ENCODE measurements around the gene SOCS1.
"Not testable (repeated sequence)": the region's sequence is repeated elsewhere in the genome, so short reads cannot be mapped to it uniquely, and the experiment has no call there.

SOCS1 gene

GRCh38 chr16:11232852-11233726 lies 22.9 kb downstream of the SOCS1 start:
- H3K27ac ChIP-seq: peak overlapping the region in 18 of 21 experiments; percentile 5 to 91 (median 68)

DNA sequence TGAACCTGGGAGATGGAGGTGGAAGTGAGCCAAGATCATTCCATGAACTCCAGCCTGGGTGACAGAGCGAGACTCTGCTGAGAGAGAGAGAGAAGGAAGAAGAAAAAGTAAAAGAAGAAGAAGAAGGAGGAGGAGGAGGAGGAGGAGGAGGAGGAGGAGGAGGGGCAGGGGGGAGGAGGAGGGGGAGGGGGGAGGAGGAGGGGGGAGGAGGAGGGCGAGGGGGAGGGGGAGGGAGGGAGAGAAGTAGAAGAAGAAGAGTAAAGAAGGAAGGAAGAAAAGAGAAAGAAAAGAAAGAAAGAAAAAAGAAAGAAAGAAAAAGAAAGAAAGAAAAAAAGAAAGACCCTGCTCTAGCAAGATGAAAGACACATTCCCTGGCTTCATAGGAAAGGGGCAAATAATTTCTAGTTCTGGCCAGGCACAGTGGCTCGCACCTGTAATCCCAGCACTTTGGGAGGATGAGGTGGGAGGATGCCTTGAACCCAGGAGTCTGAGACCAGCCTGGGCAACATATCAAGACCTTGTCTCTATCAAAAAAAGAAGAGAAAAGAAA lies 23.6 kb downstream of the SOCS1 start:
- Histone ChIP-seq H3K4me3 (no peak overlapping the region), H3K27ac (peak overlapping the region in 15 of 21 experiments; percentile 45 to 91 (median 71))

More at GRCh38 chr16:11232852-11233726, 22.9 kb downstream of the SOCS1 start:
- H3K4me3 ChIP-seq: no peak overlapping the region

- Histone ChIP-seq H3K4me3 (no peak overlapping the region), H3K27ac (peak overlapping the region in 3 of 21 experiments; percentile 0 to 48 (median 45))
These were observed 24.5 kb downstream of the SOCS1 start for GRCh38 chr16:11231367-11231970.

DNA sequence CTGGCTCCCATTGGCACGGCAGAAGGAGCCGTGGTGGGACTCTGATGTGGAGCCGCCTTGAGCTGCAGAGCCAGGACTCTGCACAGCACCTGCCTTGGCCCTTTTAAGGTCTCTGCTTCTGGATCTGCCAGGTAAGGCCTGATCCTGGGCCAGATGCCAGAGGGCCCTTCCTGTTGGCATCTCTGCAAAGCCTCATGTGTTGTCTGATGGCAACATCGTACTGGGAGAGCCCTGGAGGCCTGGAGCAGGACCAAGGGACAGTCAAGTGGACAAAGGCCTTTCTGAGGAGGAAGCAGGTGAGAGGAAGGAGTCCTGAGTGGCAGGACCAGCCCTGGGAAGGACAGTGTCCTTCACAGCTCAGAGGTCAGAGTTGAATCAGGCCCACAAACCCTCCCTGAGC lies 26.1 kb downstream of the SOCS1 start:
- Histone ChIP-seq H3K27ac (peak overlapping the region in 1 of 21 experiments; percentile 1), H3K4me3 (no peak overlapping the region)

DNA sequence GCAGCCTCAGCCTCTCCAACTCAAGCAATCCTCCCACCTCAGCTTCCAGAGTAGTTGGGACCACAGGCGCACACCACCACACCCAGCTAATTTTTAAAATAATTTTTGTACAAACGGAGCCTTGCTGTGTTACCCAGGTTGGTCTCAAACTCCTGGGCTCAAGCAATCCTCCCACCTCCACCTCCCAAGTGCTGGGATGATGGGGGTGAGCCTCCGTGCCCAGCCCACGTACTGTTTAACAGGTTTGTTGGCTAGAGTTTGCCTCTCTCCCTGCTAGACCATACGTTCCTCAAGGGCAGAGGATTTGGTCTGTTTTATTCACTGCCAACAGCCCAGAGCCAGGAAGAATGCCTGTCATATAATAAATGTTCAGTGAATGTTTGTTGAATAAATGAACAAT lies 26.6 kb downstream of the SOCS1 start:
- H3K4me3 ChIP-seq: no peak overlapping the region
- H3K27ac ChIP-seq: no peak overlapping the region

GRCh38 chr16:11225677-11226549 lies 30.1 kb downstream of the SOCS1 start:
- Histone ChIP-seq H3K4me3 (peak overlapping the region in 1 of 7 experiments; percentile 3), H3K27ac (peak overlapping the region in 11 of 21 experiments; percentile 34 to 85 (median 70))

DNA sequence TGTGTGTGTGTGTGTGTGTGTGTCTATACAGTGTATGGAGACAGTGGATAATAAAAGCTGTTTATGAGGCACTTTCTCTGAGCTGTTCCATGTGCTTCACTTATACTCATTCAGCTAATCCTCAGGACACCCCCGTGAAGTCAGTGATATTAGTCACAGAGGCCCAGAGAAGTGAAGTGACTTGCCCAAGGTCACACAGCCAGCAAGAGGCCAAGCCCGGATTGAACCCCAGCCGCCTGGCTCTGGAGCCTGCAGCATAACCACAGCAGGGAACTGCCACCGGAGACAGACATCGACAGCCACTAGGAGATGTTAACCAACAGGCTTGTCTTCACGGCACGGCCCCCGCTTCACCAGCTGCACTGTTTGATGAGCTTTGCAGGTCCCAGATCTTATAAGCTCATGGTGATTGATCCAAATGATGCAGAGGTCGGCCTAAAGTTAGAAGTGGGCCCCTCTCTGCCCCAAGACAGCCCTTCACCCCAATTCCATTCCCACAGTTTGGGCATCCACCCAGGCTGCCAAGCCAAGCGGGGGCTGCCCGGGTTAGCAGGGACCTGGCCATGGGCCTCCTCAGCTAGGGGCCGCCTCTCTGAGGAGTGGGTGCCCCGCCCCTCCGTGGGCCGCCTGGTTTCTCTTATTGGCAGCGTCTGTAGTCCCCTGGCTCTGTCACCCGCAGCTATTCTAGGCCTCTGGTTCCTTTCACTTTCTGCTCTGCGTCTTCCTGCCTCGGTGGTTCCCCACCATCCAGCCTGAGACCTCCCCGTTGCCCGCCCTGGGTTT lies 30.9 kb downstream of the SOCS1 start:
- H3K27ac ChIP-seq: peak overlapping the region in 13 of 21 experiments; percentile 18 to 85 (median 67)

DNA sequence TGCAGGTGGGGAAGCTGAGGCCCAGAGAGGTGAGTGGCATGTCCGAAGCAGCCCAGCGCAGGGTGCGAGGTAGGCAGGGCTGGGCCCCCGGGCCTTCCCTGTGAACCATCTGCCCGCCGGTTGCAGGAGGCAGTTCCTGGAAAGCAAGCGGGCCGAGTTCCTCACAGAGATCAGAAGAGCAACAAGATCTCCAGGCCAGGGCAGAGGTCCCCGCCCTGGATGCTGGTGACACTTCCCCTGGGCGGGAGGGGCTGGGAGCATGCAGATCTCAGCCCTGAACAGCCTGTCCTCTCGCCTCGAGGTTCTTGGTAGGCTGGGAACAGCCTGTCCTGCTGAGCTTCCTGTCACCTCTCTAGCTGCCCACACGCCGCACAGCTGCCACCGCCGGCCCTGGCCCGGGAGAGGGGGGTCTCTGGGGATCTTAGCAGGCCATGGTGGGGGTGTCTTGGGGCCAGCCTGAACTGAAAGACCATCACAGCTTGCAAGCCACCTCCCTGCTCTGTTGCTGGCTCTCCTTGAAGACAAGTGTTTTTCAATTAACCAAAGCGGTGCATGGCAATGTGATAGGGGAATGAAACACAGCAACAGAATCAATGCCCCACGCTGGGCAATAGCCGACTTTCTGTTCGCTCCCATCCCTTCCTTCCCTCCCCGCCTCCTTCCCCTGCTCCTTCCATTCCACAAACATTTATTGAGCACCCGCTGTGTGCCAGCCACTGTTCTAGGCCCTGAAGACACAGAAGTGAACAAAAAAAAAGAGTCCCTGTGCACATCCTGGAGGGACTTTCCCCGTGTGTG lies 31.7 kb downstream of the SOCS1 start:
- Histone ChIP-seq H3K4me3 (no peak overlapping the region), H3K27ac (peak overlapping the region in 15 of 21 experiments; percentile 10 to 85 (median 60))

More for the DNA sequence above, 30.9 kb downstream of the SOCS1 start:
- H3K4me3 ChIP-seq: peak overlapping the region in 1 of 7 experiments; percentile 3

GRCh38 chr16:11220507-11220906 lies 35.5 kb downstream of the SOCS1 start:
- H3K27ac ChIP-seq, H3K4me3 ChIP-seq: not testable (repeated sequence)

DNA sequence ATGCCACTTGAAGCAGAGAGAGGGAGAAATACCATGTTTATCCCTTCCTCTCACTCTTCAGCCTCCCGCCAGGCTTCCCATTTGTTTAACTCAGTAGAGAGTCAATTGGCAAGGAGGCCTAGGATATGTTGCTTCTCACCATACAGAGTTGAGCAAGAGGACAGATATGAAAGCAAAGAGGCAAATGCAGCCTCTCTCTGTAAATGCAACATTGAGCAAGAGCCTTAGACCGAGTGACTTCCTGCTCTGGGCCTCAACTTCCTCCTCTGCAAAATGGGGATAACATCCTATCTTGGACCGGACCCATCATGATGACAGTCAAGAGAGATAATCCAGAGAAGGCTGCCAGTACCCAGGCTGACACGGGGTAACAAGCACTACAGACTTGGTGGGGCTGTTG lies 36.8 kb downstream of the SOCS1 start:
- Histone ChIP-seq H3K27ac (peak overlapping the region in 1 of 21 experiments; percentile 14), H3K4me3 (no peak overlapping the region)

DNA sequence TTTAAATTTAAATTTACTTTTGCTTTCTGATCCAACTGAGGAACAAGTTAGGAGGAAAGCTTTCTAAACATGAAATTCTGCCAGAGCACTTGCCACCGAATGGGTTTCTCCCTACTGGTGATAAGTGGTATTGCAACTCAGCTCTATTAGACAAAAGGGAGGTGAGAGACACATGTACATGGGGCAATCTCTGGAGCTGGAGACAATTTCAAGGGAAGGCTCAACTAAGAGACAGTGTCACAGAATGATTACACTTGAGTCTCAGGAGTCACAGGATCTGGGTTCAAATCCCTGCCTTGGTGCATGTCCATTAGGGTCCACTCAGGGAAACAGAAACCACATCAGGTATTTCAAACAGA lies 37.4 kb downstream of the SOCS1 start:
- Histone ChIP-seq H3K4me3 (no peak overlapping the region), H3K27ac (no peak overlapping the region)

DNA sequence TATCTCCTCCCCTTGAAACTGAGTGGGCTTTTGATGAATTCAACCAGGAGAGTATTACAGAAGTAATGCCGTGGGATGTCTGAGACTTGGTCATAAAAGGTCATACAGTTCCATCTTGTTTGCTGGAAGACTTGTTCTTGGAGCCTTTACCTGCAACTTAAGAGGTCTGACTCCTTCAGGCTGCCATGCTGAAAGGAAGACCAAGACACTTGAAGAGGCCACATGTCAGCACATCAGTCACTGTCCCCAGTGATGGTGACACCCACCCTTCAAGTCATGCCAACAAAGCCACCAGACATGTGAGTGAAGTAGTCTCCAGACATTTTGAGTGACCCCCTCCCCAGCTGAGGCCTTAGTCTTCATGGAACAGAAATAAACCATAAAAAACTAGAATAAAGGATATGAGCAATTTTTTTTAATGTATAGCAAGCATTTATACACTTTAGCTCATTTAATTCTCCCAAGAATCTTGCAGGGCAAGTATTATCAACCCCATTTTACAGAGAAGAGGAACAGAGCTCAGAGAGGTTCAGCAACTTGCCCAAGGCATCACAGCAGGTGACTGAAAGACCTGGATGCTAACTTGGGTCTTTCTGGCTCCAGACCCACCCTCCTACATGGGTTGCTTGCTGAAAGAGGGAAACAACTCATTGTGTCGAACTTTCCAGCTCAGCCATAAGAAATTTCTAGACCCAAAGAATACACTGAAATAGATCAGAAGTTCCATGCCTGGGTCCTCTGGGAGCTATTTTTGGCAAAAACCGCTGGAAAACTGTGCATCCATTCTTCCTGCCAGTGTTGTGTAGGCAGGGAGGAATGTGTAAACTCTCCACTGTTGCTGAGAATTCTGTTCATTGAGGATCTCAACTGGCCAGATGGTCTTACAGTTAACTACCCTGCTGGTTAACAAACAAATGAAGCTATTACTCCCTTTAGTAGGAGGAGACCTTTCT lies 38.1 kb downstream of the SOCS1 start:
- no peak overlapping the region for H3K27ac ChIP-seq
- H3K4me3 ChIP-seq: no peak overlapping the region

DNA sequence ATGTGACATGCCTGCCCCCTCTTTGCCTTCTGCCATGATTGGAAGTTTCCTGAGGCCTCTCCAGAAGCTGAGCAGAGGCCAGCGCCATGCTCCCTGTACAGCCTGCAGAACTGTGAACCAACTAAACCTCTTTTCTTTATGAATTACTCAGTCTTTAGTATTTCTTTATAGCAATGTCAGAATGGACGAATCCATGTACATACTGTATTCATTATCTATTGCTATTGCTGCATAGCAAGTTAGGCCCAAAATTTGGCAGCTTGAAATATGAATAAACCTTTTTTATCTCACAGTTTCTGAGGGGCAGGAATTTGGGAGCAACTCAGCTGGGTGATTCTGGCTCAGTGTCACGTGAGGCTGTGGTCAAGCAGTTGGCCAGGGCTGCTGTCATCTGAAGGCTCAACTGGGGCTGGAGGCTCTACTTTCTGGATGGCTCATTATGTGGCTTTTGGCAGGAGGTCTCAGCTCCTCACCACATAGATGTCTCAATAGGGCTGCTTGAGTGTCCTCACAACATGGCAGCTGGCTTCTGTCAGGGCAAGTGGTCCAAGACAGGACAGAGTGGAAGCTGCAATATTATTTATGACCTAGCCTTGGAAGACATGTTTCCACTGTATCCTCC lies 40.0 kb downstream of the SOCS1 start:
- no peak overlapping the region for H3K27ac ChIP-seq
- H3K4me3 ChIP-seq: no peak overlapping the region

DNA sequence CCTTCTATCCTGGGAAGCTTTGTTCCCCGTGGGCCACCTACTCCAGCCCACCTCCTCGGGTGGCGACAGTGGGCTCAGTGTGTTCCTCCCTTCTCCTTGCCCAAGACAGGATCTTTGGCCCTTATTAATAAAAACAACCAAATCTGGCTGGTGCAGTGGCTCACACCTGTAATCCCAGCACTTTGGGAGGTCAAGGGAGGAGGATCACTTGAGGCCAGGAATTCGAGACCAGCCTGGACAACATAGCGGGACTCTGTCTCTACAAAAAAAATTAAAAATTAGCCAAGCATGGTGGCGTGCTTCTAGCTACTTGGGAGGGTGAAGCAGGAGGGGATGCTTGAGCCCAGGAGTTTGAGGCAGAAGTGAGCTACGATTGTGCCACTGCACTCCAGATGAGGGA lies 42.2 kb downstream of the SOCS1 start:
- no peak overlapping the region for H3K27ac ChIP-seq
- no peak overlapping the region for H3K4me3 ChIP-seq

- no peak overlapping the region for H3K4me3 ChIP-seq
- H3K27ac ChIP-seq: peak overlapping the region in 1 of 21 experiments; percentile 53
These were observed 42.6 kb downstream of the SOCS1 start for GRCh38 chr16:11213373-11213772.

DNA sequence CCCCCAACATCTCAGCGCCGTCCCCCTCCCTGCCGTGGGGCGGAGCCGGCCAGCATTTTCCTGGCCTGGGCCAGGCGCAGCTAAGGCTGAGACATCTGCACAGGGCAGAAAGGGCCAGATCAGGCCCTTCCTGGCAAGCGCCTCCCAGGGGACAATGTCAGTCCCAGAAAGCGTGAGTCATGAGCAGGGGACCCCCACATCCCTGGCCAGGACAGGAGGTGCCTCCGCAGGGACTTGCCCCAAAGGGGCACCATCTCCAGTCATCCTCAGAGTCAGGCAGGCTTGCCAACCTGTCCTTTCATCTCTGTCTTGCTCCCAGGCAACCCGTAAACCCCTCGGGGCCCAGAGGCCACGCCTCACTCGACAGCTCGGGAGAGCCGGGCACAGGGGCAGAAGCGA lies 43.2 kb downstream of the SOCS1 start:
- Histone ChIP-seq H3K27ac (peak overlapping the region in 1 of 21 experiments; percentile 53), H3K4me3 (no peak overlapping the region)
